HG03175 (cell line): ENCODE data around the gene CDK18.
A peak's percentile ranks its signal among the peaks of the same experiment; 100 is the strongest.
"Not testable (repeated sequence)": the region's sequence is repeated elsewhere in the genome, so short reads cannot be mapped to it uniquely, and the experiment has no call there.

Experiments used
- ATAC-seq: cut with Tn5 transposase; IDR thresholded peaks from one replicate; pipeline ENCODE4 v1.9.1; 2021; ENCODE audit warnings: mild to moderate bottlenecking, moderate library complexity; ENCODE audit not compliant: unreplicated experiment

Gene CDK18

GRCh38 chr1:205480349-205480985, 24.0 kb upstream of the CDK18 start:
- ATAC-seq = peak; percentile 68

GRCh38 chr1:205481218-205481617, 23.3 kb upstream of the CDK18 start:
- ATAC-seq = peak; percentile 6

GRCh38 chr1:205481629-205482151, 22.8 kb upstream of the CDK18 start:
- no peak for ATAC-seq

GRCh38 chr1:205482587-205482986, 21.9 kb upstream of the CDK18 start:
- ATAC-seq = not testable (repeated sequence)

GRCh38 chr1:205483372-205483771, 21.1 kb upstream of the CDK18 start:
- no peak for ATAC-seq

GRCh38 chr1:205484985-205485967, 19.2 kb upstream of the CDK18 start:
- ATAC-seq = peak; percentile 60

GRCh38 chr1:205486258-205486657, 18.2 kb upstream of the CDK18 start:
- no peak for ATAC-seq

- ATAC-seq = no peak
Measured at GRCh38 chr1:205488074-205488723, 16.3 kb upstream of the CDK18 start.

GRCh38 chr1:205491794-205492193, 12.7 kb upstream of the CDK18 start:
- ATAC-seq = no peak

- no peak for ATAC-seq
Measured at GRCh38 chr1:205492201-205492667, 12.2 kb upstream of the CDK18 start.

GRCh38 chr1:205492774-205493173, 11.7 kb upstream of the CDK18 start:
- no peak for ATAC-seq

GRCh38 chr1:205493241-205494085, 11.0 kb upstream of the CDK18 start:
- no peak for ATAC-seq

GRCh38 chr1:205494115-205494514, 10.4 kb upstream of the CDK18 start:
- ATAC-seq = no peak

GRCh38 chr1:205495237-205495823, 9.1 kb upstream of the CDK18 start:
- no peak for ATAC-seq

GRCh38 chr1:205496661-205497060, 7.8 kb upstream of the CDK18 start:
- ATAC-seq = no peak

- ATAC-seq = no peak
Measured at GRCh38 chr1:205497351-205497750, 7.1 kb upstream of the CDK18 start.

GRCh38 chr1:205499789-205500188, 4.7 kb upstream of the CDK18 start:
- ATAC-seq = no peak

GRCh38 chr1:205500240-205501233, 3.9 kb upstream of the CDK18 start:
- ATAC-seq = no peak
